Measurements from ENCODE around the gene RBM20. TPM values are rescaled to one million over a fixed set of nuclear protein-coding genes. Genes with fewer than 3 reads are reported as not detected.
A peak's percentile ranks its signal among the peaks of the same experiment; 100 is the strongest.

Gene RBM20
- total and polyA plus RNA-seq, 2 of the 4 experiments (the other 2 are of a cell fraction) = under 0.01 to 0.15 TPM

DNA sequence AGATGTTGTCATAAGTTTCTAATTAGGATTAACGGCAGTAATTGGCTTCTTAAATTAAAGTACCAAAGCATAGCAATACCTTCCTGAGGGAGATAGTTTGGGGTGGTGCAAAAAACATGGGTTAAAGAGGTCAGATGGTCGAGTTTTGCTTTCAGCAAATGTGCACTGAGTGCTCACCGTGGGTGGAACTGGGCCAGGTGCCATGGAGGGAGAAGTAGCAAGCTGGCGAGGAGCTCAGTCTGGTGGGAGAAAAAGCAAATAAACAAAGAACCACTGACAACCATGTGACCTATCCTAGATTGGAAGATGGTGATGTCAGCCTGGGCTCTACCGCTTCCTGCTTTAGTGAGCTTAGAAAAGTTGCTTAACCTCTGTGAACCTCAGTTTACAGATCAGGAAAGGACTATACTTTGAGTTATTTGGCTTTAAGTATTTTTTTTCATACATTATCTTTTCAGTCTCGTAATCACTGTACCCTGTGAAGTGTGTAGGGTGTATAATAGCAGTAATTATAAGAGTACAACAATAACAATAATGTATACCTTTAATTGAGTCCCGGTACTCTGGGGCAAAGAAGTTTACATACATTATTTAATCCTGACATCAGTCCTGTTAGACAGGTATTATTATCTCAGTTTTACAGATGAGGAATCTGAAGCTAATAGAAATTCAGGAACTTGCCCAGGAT lies 158.6 kb downstream of the RBM20 start:
- ATAC-seq (ENCODE audit: low read depth) = peak; percentile 85
- no peak overlapping the region for H2AK9ac ChIP-seq (replicated peaks; ENCODE audit: low read depth, low read length, poor library complexity)
- H3K56ac ChIP-seq (ENCODE audit: extremely low read depth, insufficient read depth, low read length) = no peak overlapping the region
- 0% methylated on average over 1 of the region's 7 CpGs; no CpG with 5 or more reads in 1 of the 2 experiments for WGBS, 2 experiments (ENCODE audit: extremely low coverage in 2 of 2, insufficient read length in 1 of 2)
- H4K91ac ChIP-seq (ENCODE audit: insufficient read depth, low read depth, low read length) = no peak overlapping the region
- no peak overlapping the region for H3K9ac ChIP-seq (ENCODE audit: low read depth, low read length)
- H3K14ac ChIP-seq (replicated peaks; ENCODE audit: low read depth, low read length) = no peak overlapping the region
- H3K4me1 ChIP-seq (ENCODE audit: control insufficient read depth, insufficient read depth, low read length) = peaks cover 7% of the 10 kb centered on the region; the same call in 1 of the 2 replicates
- H2BK120ac ChIP-seq (ENCODE audit: low read depth, low read length) = no peak overlapping the region
- H3K79me1 ChIP-seq (ENCODE audit: low read depth in 1 of 2, low read length in 2 of 2) = no peaks in the 10 kb centered on the region
- in situ Hi-C loops (cut with MboI; ENCODE audit: low sequenced_read_pairs) (no loop called here), dilution Hi-C loops (cut with HindIII; ENCODE audit: low sequenced_read_pairs, unreplicated experiment) (no loop called here), intact Hi-C loops (cut with micrococcal nuclease) (loop anchor here (2.0 kb wide), 1 partner anchor 70 kb away; no protein-coding TSS in a partner anchor)
- H2BK5ac ChIP-seq (ENCODE audit: low read depth, low read length, poor library complexity, severe bottlenecking) = no peak overlapping the region
- H2BK20ac ChIP-seq (ENCODE audit: low read depth, low read length) = no peak overlapping the region
- H2BK15ac ChIP-seq (ENCODE audit: low read depth, low read length) = no peak overlapping the region
- no peak overlapping the region for H4K8ac ChIP-seq (ENCODE audit: low read depth in 2 of 2, low read length in 2 of 2)
- BruUV-seq (replicated peaks) = no TSS peak
- H3K36me3 ChIP-seq (ENCODE audit: control insufficient read depth, insufficient read depth, low read length) = no peaks in the 10 kb centered on the region
- H3K4me2 ChIP-seq (ENCODE audit: low read depth, low read length) = peak overlapping the region; percentile 33
- peaks cover 5% of the 10 kb centered on the region; the same call in 1 of the 2 replicates for H3K27me3 ChIP-seq (ENCODE audit: control insufficient read depth, insufficient read depth, low read length)
- ChIA-PET CTCF (interaction anchor here (0.6 to 3.0 kb wide), 8 partner anchors 10 to 134 kb away, joined by 3 to 11 read pairs (median 3); no protein-coding TSS in a partner anchor), POLR2A (ENCODE audit: unreplicated experiment) (interaction anchor here (0.6 kb wide), 1 partner anchor 117 kb away, joined by 4 read pairs; the partner anchor contains the start of genes BBIP1 and SHOC2)
- peak overlapping the region; percentile 38 for H2AFZ ChIP-seq (replicated peaks; ENCODE audit: low read length, poor library complexity)
- no peak overlapping the region for H2AK5ac ChIP-seq (ENCODE audit: low read depth, low read length)
- no peaks in the 10 kb centered on the region for H3K9me3 ChIP-seq (ENCODE audit: control insufficient read depth, insufficient read depth, low read length)
- no peaks in the 10 kb centered on the region for H4K20me1 ChIP-seq (ENCODE audit: insufficient read depth, low read length)
- peak; percentile 94 for DNase-seq
- H3K4me3 ChIP-seq (ENCODE audit: insufficient read depth, low read depth, low read length) = no peak overlapping the region
- H4K5ac ChIP-seq (ENCODE audit: low read depth, low read length) = no peak overlapping the region
- H3K23ac ChIP-seq (ENCODE audit: low read depth, low read length) = no peak overlapping the region
- H3K9me1 ChIP-seq (ENCODE audit: insufficient read depth, low read length) = no peaks in the 10 kb centered on the region
- no peak overlapping the region for H3K4ac ChIP-seq (ENCODE audit: low read depth, low read length)
- no peak overlapping the region; the same call in 1 of the 2 replicates for H3K27ac ChIP-seq (ENCODE audit: insufficient read depth, low read length)
- no peak overlapping the region for H3K18ac ChIP-seq (ENCODE audit: low read depth, low read length)
- no peak for TF ChIP-seq MAFK (IDR thresholded peaks at IDR 0.05; ENCODE audit: low read depth, low read length)
- TF ChIP-seq, protein P1, sequence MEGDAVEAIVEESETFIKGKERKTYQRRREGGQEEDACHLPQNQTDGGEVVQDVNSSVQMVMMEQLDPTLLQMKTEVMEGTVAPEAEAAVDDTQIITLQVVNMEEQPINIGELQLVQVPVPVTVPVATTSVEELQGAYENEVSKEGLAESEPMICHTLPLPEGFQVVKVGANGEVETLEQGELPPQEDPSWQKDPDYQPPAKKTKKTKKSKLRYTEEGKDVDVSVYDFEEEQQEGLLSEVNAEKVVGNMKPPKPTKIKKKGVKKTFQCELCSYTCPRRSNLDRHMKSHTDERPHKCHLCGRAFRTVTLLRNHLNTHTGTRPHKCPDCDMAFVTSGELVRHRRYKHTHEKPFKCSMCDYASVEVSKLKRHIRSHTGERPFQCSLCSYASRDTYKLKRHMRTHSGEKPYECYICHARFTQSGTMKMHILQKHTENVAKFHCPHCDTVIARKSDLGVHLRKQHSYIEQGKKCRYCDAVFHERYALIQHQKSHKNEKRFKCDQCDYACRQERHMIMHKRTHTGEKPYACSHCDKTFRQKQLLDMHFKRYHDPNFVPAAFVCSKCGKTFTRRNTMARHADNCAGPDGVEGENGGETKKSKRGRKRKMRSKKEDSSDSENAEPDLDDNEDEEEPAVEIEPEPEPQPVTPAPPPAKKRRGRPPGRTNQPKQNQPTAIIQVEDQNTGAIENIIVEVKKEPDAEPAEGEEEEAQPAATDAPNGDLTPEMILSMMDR (conservative IDR thresholded peaks at IDR 0.05; ENCODE audit: low read depth, low read length) = no peak
- TF ChIP-seq, protein P2, sequence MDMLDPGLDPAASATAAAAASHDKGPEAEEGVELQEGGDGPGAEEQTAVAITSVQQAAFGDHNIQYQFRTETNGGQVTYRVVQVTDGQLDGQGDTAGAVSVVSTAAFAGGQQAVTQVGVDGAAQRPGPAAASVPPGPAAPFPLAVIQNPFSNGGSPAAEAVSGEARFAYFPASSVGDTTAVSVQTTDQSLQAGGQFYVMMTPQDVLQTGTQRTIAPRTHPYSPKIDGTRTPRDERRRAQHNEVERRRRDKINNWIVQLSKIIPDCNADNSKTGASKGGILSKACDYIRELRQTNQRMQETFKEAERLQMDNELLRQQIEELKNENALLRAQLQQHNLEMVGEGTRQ (IDR thresholded peaks at IDR 0.05; ENCODE audit: low read depth, low read length) = peak; percentile 85
- TF ChIP-seq NFE2L2 (IDR thresholded peaks at IDR 0.05; ENCODE audit: low read depth, low read length) = no peak
- no peak for TF ChIP-seq CHD1 (IDR thresholded peaks at IDR 0.05; ENCODE audit: low read depth, low read length)
- TF ChIP-seq RAD21 (IDR thresholded peaks at IDR 0.05; ENCODE audit: low read length) = no peak; the same call in 1 of the 2 replicates
- no peak for TF ChIP-seq FOS (IDR thresholded peaks at IDR 0.05; ENCODE audit: low read depth, low read length)
- no peak for TF ChIP-seq MXI1 (IDR thresholded peaks at IDR 0.05; ENCODE audit: borderline replicate concordance, low read depth, low read length)
- no peak for TF ChIP-seq MAZ (IDR thresholded peaks at IDR 0.05; ENCODE audit: borderline replicate concordance, low read depth, low read length)
- no peak for TF ChIP-seq POLR2A (IDR thresholded peaks at IDR 0.05; ENCODE audit: low read depth, low read length)
- TF ChIP-seq, protein P3, sequence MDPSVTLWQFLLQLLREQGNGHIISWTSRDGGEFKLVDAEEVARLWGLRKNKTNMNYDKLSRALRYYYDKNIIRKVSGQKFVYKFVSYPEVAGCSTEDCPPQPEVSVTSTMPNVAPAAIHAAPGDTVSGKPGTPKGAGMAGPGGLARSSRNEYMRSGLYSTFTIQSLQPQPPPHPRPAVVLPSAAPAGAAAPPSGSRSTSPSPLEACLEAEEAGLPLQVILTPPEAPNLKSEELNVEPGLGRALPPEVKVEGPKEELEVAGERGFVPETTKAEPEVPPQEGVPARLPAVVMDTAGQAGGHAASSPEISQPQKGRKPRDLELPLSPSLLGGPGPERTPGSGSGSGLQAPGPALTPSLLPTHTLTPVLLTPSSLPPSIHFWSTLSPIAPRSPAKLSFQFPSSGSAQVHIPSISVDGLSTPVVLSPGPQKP (IDR thresholded peaks at IDR 0.05; ENCODE audit: borderline replicate concordance, low read depth, low read length) = no peak
- no peak for TF ChIP-seq RFX5 (IDR thresholded peaks at IDR 0.05; ENCODE audit: low read depth, low read length)
- no peak for TF ChIP-seq RCOR1 (IDR thresholded peaks at IDR 0.05; ENCODE audit: insufficient replicate concordance, low read length)
- peak; percentile 93 for TF ChIP-seq CEBPB (IDR thresholded peaks at IDR 0.05; ENCODE audit: low read depth, low read length)
- TF ChIP-seq BHLHE40 (IDR thresholded peaks at IDR 0.05; ENCODE audit: low read depth, low read length) = 0 out of 2 replicates have a peak, but pooled peaks have one; percentile 4
